Effector memory CD4-positive, alpha-beta T cell (primary cell): Measurements from ENCODE around the gene ACACA.

ENCODE experiments used
- DNase-seq, 3 donors: peaks; one replicate each; pipeline ENCODE4 v3.0.0-alpha.2; 2020
- H3K27ac ChIP-seq: 2 replicates; pipeline ENCODE4 v1.7.0; 2013; ENCODE audit warnings: mild to moderate bottlenecking, low read length, moderate library complexity; ENCODE audit not compliant: insufficient read depth, poor library complexity, severe bottlenecking
- H3K27me3 ChIP-seq: replicated peaks from 2 replicates; pipeline ENCODE4 v1.7.0; 2013; ENCODE audit warnings: mild to moderate bottlenecking, low read length; ENCODE audit not compliant: insufficient read depth, control insufficient read depth, poor library complexity, severe bottlenecking
- H3K36me3 ChIP-seq: 2 replicates; pipeline ENCODE4 v1.7.0; 2013; ENCODE audit warnings: mild to moderate bottlenecking, low read length, moderate library complexity; ENCODE audit not compliant: control insufficient read depth, insufficient read depth
- H3K4me1 ChIP-seq: 2 replicates; pipeline ENCODE4 v1.7.0; 2013; ENCODE audit warnings: low read length, mild to moderate bottlenecking; ENCODE audit not compliant: control insufficient read depth, insufficient read depth, poor library complexity, severe bottlenecking
- H3K4me3 ChIP-seq: 2 replicates; pipeline ENCODE4 v1.7.0; 2013; ENCODE audit warnings: low read length, low read depth, mild to moderate bottlenecking; ENCODE audit not compliant: insufficient read depth, poor library complexity, severe bottlenecking
- H3K9me3 ChIP-seq: 2 replicates; pipeline ENCODE4 v1.7.0; 2013; ENCODE audit warnings: mild to moderate bottlenecking, low read length, moderate library complexity; ENCODE audit not compliant: control insufficient read depth

Gene ACACA

DNA sequence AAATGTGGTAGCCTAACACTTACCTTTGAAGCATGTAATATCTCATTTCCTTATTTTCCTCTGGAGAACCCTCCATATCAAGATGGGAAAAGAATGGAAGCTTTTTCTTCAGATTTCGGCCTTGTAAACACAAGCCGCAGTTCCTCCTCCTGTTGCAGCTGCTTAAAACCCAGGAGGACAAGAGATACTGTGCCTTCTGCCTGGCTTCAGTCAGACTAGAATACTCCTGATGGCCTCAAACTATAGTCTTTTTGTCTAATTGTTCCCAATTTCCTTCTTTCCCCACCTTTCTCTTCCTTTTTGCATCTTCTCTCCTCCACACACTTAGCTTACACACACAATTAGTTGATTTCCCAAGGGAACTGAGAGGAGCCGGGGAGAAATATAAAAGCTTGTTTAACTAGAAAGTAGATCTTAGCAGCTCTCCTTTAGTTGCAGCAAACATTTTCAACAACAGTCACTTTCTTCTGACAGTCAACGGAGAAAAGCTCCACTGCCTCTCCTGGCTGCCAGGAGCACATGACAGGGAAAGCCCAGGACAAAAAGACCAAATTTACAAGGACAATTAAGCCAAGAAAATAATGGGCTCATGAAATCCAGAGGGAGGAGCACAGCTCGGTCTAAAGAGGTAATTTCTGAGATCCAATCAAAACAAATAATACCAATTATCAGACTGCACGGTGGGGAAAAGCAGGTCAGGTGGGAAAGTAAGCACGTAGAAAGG lies 107.2 kb downstream of the ACACA start:
- DNase-seq: no peak
- H3K4me1 ChIP-seq: no peaks in the 10 kb centered on the region

DNA sequence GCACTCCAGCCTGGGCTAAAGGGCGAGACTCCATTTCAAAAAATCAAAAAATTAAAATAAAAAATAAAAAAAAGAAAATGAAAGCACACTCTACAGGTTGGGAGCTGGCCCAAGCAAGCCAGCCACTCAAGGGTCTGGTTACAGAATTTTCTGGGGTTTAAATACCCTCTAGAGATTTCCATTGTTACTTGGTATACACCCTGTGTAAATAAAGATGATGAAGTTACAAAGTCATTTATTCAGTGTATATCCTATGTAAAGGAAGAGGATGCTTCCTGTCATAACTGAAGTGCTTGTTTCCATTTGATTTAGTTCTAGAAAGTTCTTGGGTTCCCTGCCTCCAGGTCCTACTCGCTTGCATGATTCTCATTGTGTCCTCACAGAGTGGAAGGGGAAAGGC lies 110.7 kb downstream of the ACACA start:
- no peaks in the 10 kb centered on the region for H3K9me3 ChIP-seq
- no peaks in the 10 kb centered on the region for H3K4me1 ChIP-seq
- no peak for DNase-seq
- H3K27ac ChIP-seq: no peak overlapping the region
- no peaks in the 10 kb centered on the region for H3K36me3 ChIP-seq
- H3K27me3 ChIP-seq: no peaks in the 10 kb centered on the region
- no peak overlapping the region for H3K4me3 ChIP-seq

More for the DNA sequence above, 107.2 kb downstream of the ACACA start:
- no peak overlapping the region for H3K27ac ChIP-seq
- H3K4me3 ChIP-seq: no peak overlapping the region
- no peaks in the 10 kb centered on the region for H3K36me3 ChIP-seq
- H3K27me3 ChIP-seq: no peaks in the 10 kb centered on the region
- H3K9me3 ChIP-seq: no peaks in the 10 kb centered on the region

DNA sequence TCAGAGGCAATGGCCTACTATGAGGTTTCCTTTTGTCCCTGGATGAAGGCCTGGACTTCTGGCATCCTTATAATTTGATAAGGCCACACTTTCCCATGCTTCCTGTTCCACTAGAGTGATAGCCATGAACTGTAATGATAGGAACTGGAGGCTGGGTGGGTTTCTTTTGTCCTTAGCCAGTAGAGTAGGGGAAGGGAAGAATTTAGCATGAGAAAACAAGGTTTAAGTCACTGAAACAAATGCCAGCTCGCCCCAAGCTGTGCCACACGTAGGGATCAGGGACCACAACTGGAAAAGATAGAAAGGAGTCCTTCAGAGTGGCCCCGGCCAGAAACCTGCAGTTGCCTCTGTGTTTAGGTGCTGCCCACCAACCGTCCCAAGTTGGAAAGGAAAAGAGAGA lies 111.7 kb downstream of the ACACA start:
- DNase-seq: no peak
- no peaks in the 10 kb centered on the region for H3K4me1 ChIP-seq
- H3K27ac ChIP-seq: no peak overlapping the region
- H3K9me3 ChIP-seq: no peaks in the 10 kb centered on the region
- no peaks in the 10 kb centered on the region for H3K27me3 ChIP-seq
- H3K4me3 ChIP-seq: no peak overlapping the region
- no peaks in the 10 kb centered on the region for H3K36me3 ChIP-seq

DNA sequence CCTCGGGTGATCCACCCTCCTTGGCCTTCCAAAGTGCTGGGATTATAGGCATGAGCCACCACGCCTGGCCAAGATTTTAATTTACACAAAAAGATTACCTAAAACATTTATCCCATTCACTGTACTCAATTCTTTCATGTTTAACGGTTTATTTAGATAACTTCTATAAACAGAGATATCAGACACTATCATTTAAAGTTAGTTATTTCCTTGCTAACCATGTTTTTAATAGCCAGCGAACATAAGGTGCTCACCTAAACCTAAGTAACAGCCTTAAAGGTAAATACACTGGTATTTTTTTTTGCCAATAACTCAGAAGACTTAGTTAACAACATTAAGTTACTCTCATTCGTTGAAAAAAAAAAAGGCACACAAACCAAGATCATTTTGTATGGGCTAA lies 112.9 kb downstream of the ACACA start:
- H3K4me1 ChIP-seq: no peaks in the 10 kb centered on the region
- H3K27ac ChIP-seq: no peak overlapping the region
- no peak overlapping the region for H3K4me3 ChIP-seq
- H3K27me3 ChIP-seq: no peaks in the 10 kb centered on the region
- H3K9me3 ChIP-seq: no peaks in the 10 kb centered on the region
- no peaks in the 10 kb centered on the region for H3K36me3 ChIP-seq
- no peak for DNase-seq

DNA sequence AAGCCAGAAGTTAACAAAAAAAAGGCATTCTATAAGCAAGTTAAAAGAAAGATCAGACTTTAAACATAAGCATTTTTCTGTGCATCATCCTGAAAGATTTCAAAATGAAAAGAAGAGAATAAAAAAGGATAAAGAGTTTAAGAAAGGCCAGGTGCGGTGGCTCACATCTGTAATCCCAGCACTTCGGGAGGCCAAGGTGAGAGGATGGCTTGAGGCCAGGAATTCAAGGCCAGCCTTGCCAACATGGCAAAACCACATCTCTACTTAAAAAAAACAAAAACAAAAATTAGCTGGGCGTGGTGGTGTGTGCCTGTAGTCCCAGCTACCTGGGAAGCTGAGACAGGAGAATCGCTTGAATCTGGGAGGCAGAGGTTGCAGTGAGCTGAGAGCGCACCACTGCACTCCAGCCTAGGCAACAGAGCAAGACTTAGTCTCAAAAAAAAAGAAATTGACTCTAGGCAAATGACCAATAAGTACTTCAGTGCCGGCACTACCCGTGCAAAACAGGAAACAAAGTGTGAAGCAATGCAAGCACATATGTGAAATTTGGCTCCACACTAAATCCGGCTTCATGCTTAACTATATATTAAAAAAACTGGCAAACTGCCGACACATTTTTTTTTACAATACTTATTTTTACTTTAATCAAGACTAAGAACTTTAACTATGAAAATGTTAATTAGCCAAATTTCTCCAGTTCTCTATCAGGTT lies 114.1 kb downstream of the ACACA start:
- Histone ChIP-seq H3K36me3 (no peaks in the 10 kb centered on the region), H3K27ac (no peak overlapping the region), H3K4me3 (no peak overlapping the region), H3K9me3 (no peaks in the 10 kb centered on the region), H3K27me3 (no peaks in the 10 kb centered on the region), H3K4me1 (no peaks in the 10 kb centered on the region)
- no peak for DNase-seq

DNA sequence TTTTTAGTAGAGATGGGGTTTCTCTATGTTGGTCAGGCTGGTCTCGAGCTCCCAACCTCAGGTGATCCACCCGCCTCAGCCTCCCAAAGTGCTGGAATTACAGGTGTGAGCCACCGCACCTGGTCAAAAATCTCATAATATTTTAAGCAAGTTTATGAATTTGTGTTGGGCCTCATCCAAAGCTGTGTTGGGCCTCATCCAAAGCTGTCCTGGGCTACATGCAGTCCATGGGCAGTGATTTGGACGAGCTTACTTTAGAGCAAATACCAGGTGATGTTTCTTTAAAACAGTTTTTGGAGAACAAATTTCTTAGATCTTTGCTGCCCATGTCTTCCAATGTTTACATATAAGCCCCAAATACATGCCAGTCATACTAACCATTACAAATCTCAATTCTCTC lies 115.3 kb downstream of the ACACA start:
- no peak for DNase-seq
- H3K36me3 ChIP-seq: no peaks in the 10 kb centered on the region
- no peaks in the 10 kb centered on the region for H3K9me3 ChIP-seq
- no peak overlapping the region for H3K4me3 ChIP-seq
- H3K27me3 ChIP-seq: no peaks in the 10 kb centered on the region
- no peaks in the 10 kb centered on the region for H3K4me1 ChIP-seq
- no peak overlapping the region for H3K27ac ChIP-seq

DNA sequence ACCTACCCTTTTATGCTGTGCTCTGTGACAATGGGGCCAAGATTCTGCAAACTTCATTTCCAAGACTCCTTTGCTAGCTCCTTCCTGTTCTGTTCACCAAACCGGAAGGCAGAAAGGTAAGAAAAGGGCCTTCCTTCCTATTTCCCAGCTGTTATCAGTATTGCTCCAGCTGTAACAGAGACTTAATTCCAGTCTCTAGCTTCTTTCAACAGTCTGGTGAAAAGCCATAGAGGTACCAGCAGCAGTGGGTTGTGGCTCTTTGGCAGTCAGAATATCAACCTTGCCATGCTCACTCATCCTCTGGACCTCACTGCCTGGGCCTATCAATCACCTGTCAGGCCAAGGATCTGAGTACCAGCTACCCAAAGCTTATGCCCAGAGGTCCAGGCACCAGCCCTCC lies 120.2 kb downstream of the ACACA start:
- Histone ChIP-seq H3K36me3 (no peaks in the 10 kb centered on the region), H3K27ac (no peak overlapping the region), H3K9me3 (no peaks in the 10 kb centered on the region), H3K4me1 (no peaks in the 10 kb centered on the region), H3K4me3 (no peak overlapping the region), H3K27me3 (no peaks in the 10 kb centered on the region)
- no peak for DNase-seq

DNA sequence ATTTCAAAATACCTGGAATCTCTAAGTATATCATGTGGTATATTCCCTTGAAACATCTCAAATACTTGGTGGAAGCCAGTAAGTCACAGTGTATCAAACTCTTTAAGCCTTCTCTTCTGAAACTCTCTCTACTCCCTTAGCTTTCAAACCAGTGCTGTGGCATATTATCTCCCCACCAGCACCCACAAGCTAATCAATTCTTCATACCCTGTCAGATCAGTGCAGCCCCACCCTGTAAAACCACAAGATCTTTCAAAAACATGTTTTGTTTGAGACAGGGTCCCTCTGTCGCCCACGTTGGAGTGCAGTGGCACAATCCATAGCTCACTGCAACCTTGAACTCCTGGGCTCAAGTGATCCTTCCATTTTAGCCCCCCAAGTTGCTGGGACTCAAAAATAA lies 122.4 kb downstream of the ACACA start:
- Histone ChIP-seq H3K27me3 (no peaks in the 10 kb centered on the region), H3K9me3 (no peaks in the 10 kb centered on the region), H3K36me3 (no peaks in the 10 kb centered on the region), H3K4me3 (no peak overlapping the region), H3K27ac (no peak overlapping the region), H3K4me1 (no peaks in the 10 kb centered on the region)
- DNase-seq: no peak

DNA sequence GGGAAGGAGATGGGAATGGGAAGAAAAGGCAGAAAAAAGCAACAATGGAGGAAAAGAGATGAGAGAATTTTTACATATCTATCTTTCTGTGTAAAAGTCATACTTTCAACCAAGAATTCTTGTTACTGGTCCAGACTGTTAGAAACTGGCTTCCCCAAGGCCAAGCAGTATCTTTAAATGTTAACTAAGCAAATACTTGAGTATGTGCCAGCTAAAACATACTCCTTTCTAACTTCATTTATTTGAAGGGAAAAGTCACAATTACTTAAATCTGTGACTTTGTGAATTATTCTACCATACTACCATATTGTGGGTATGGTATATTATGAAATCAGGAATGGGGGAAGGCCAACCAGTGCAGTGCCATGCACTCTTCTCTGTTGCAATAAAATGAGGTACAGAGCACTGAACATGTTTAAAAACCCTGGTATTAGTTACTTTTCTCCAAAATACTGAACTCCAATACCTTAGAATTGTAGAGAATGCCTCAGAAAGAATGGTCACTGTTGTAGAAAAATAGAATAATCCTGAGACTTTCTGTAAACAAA lies 123.1 kb downstream of the ACACA start:
- no peak overlapping the region for H3K4me3 ChIP-seq
- DNase-seq: no peak
- no peaks in the 10 kb centered on the region for H3K4me1 ChIP-seq
- H3K27me3 ChIP-seq: no peaks in the 10 kb centered on the region
- no peaks in the 10 kb centered on the region for H3K36me3 ChIP-seq
- no peak overlapping the region for H3K27ac ChIP-seq
- no peaks in the 10 kb centered on the region for H3K9me3 ChIP-seq

DNA sequence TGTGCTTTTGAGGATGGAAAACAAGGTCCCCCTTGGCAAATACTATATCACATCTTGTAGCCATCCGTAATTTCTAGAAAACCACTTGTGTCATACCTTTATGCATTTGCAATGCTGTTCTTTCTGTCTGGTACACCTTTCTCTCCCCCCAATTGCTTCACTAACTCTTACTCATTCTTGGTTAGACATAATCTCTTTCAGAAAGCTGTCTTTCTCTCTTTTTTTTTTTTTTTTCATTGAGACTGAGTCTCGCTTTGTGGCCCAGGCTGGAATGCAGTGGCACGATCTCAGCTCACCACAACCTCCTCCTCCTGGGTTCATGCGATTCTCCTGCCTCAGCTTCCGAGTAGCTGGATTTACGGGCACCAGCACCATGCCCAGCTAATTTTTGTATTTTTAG lies 125.8 kb downstream of the ACACA start:
- Histone ChIP-seq H3K36me3 (no peaks in the 10 kb centered on the region), H3K4me3 (no peak overlapping the region), H3K4me1 (no peaks in the 10 kb centered on the region), H3K9me3 (no peaks in the 10 kb centered on the region), H3K27ac (no peak overlapping the region), H3K27me3 (no peaks in the 10 kb centered on the region)
- no peak for DNase-seq
